Peyer's patch (tissue), 4 donors: ENCODE measurements around the gene SH3RF3.

ENCODE experiments used
- CTCF ChIP-seq, 6 experiments: fragments of 450-650 bp in 4 of 6; fragments of 200-600 bp in 2 of 6; sonication (generic) in 1 of 6; IDR thresholded peaks; one replicate each; pipeline ENCODE4 v1.5.1; 2017 to 2019; ENCODE audit warnings: antibody characterized with exemption in 6 of 6, mild to moderate bottlenecking in 3 of 6, moderate library complexity in 1 of 6
- POLR2A ChIP-seq, 2 donors: fragments of 450-650 bp; IDR thresholded peaks; one replicate each; pipeline ENCODE4 v1.5.1; 2017; ENCODE audit warnings: antibody characterized with exemption in 2 of 2, mild to moderate bottlenecking in 2 of 2, moderate library complexity in 2 of 2

GRCh38 chr2:109141006-109141600, 12.1 kb downstream of the SH3RF3 start:
- no peak for TF ChIP-seq CTCF (IDR thresholded peaks at IDR 0.05)
- no peak for TF ChIP-seq POLR2A (IDR thresholded peaks at IDR 0.05)
